Heart left ventricle (tissue), 13 donors: Measurements from ENCODE around the gene MLC1.

Experiments used
- POLR2A ChIP-seq, 2 donors: fragments of 450-650 bp; IDR thresholded peaks; one replicate each; pipeline ENCODE4 v1.6.1; 2017; ENCODE audit warnings: antibody characterized with exemption in 2 of 2, mild to moderate bottlenecking in 2 of 2, moderate library complexity in 2 of 2
- TF ChIP-seq, protein P1 (sequence below), 12 donors: fragments of 200-600 bp; sonication (generic) in 4 of 12; IDR thresholded peaks; one replicate each; pipeline versions ENCODE4 v1.5.0 to v1.8.0; 2018 to 2022; ENCODE audit warnings: antibody characterized with exemption in 12 of 12, mild to moderate bottlenecking in 5 of 12
- donor health status: ischemic (EF 13 %, LVEDD 7.1; RV severe dilation, severe dysfunction).
- donor health status: DM: no; HTN: yes; CAD: no.
- donor health status: DM: no; HTN: no; CAD: no.
- donor health status: ischemic (EF 25% LVEDD 6.9; RV normal size, moderate dysfunction).
- donor health status: ischemic (EF 25% LVEDD 5.7; RV mildly dilated, moderate dysfunction).
- donor health status: ischemic (EF 35%, LVEDD 5.7; RV mildly dilated, moderate dysfunction).
- donor health status: nonischemic (EF 11% LVEDD 7.7; RV severe dilation, severe dysfunction).
- donor health status: DM: yes; HTN: yes; CAD: no.
- donor health status: PGD.
- donor health status: ischemic (EF 29% LVEDD 5.4; RV normal size, mild dysfunction).
- donor health status: nonischemic (EF 23%, LVEDD 6.1; RV moderate dilation, normal function).

GRCh38 chr22:50081426-50082196, 3.6 kb downstream of the MLC1 start:
- TF ChIP-seq, protein P1, sequence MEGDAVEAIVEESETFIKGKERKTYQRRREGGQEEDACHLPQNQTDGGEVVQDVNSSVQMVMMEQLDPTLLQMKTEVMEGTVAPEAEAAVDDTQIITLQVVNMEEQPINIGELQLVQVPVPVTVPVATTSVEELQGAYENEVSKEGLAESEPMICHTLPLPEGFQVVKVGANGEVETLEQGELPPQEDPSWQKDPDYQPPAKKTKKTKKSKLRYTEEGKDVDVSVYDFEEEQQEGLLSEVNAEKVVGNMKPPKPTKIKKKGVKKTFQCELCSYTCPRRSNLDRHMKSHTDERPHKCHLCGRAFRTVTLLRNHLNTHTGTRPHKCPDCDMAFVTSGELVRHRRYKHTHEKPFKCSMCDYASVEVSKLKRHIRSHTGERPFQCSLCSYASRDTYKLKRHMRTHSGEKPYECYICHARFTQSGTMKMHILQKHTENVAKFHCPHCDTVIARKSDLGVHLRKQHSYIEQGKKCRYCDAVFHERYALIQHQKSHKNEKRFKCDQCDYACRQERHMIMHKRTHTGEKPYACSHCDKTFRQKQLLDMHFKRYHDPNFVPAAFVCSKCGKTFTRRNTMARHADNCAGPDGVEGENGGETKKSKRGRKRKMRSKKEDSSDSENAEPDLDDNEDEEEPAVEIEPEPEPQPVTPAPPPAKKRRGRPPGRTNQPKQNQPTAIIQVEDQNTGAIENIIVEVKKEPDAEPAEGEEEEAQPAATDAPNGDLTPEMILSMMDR (IDR thresholded peaks at IDR 0.05): no peak
- TF ChIP-seq POLR2A (IDR thresholded peaks at IDR 0.05): no peak
